Kidney epithelial cell (primary cell): Measurements from ENCODE around the gene LRRC66. TPM values are rescaled to one million over a fixed set of nuclear protein-coding genes. Genes with fewer than 3 reads are reported as not detected.
A peak's percentile ranks its signal among the peaks of the same experiment; 100 is the strongest.

ENCODE experiments used
- DNase-seq: peaks from one replicate; pipeline ENCODE4 v3.0.0-alpha.2; 2010; ENCODE audit warnings: low read depth
- H3K27me3 ChIP-seq: 2 replicates; pipeline ENCODE4 v1.6.0; 2011; ENCODE audit warnings: low read length; ENCODE audit not compliant: control insufficient read depth, insufficient read depth
- H3K36me3 ChIP-seq: 2 replicates; pipeline ENCODE4 v1.5.1; 2011; ENCODE audit warnings: low read length; ENCODE audit not compliant: control insufficient read depth, insufficient read depth
- H3K4me3 ChIP-seq: 2 replicates; pipeline ENCODE4 v1.5.1; 2011; ENCODE audit warnings: low read depth, mild to moderate bottlenecking, control low read depth, low read length
- total RNA-seq: library from RNA; depleted of rRNA; stranded (reverse); fragments of >200 nt; gene quantifications from 2 replicates; pipeline ENCODE4 v1.2.3, GENCODE V29; 2015
- TF ChIP-seq, protein P1 (sequence below): IDR thresholded peaks from 2 replicates; pipeline ENCODE4 v1.5.1; 2011; ENCODE audit warnings: mild to moderate bottlenecking, moderate library complexity, low read length, control low read depth, inconsistent platforms; ENCODE audit not compliant: insufficient read depth, poor library complexity, severe bottlenecking

LRRC66 gene
- total RNA-seq, 1 donor from 2014 or later, result 0.04 TPM

DNA sequence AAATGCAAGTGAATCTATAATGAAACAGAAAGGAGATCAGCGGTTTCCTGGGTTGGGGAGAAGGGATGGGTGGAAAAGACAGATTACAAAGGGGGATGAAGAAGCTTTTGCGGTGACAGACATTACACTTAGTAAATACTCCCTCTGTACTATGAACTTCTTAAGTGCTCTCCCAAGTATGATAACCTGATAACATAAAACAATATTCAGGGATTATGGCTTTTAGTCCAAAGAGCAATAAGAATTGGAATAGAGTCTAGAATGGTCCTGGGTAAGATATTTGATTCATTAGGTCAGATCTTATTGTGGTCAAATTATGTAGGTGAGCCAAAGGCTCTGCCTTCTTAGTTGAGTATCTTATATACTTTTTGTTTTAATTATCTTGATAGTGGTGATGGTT, 9.2 kb downstream of the LRRC66 start:
- DNase-seq, result no peak
- Histone ChIP-seq H3K27me3 (no peaks in the 10 kb centered on the region), H3K36me3 (no peaks in the 10 kb centered on the region), H3K4me3 (no peak overlapping the region)
- TF ChIP-seq, protein P1, sequence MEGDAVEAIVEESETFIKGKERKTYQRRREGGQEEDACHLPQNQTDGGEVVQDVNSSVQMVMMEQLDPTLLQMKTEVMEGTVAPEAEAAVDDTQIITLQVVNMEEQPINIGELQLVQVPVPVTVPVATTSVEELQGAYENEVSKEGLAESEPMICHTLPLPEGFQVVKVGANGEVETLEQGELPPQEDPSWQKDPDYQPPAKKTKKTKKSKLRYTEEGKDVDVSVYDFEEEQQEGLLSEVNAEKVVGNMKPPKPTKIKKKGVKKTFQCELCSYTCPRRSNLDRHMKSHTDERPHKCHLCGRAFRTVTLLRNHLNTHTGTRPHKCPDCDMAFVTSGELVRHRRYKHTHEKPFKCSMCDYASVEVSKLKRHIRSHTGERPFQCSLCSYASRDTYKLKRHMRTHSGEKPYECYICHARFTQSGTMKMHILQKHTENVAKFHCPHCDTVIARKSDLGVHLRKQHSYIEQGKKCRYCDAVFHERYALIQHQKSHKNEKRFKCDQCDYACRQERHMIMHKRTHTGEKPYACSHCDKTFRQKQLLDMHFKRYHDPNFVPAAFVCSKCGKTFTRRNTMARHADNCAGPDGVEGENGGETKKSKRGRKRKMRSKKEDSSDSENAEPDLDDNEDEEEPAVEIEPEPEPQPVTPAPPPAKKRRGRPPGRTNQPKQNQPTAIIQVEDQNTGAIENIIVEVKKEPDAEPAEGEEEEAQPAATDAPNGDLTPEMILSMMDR, result no peak

DNA sequence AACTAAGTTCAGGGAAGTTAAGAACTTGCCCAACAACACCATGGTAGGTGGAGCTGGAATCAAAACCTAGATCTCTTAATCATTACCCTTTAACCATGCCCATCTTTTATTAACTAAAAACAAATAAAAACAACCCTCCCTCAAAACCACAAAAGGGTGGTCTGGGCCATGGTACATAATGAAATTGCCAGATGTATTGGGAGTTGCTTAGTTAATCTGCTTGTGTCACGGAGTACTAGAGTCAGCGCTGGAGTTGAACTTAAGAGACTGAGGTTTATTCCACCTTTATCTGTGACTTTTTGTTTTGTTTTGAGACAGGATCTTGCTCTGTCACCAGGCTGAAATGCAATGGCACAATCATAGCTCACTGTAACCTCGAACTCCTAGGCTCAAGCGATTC, 13.3 kb downstream of the LRRC66 start:
- TF ChIP-seq, protein P1, result no peak
- H3K36me3 ChIP-seq, result no peaks in the 10 kb centered on the region
- no peaks in the 10 kb centered on the region for H3K27me3 ChIP-seq
- no peak overlapping the region for H3K4me3 ChIP-seq
- DNase-seq, result no peak

DNA sequence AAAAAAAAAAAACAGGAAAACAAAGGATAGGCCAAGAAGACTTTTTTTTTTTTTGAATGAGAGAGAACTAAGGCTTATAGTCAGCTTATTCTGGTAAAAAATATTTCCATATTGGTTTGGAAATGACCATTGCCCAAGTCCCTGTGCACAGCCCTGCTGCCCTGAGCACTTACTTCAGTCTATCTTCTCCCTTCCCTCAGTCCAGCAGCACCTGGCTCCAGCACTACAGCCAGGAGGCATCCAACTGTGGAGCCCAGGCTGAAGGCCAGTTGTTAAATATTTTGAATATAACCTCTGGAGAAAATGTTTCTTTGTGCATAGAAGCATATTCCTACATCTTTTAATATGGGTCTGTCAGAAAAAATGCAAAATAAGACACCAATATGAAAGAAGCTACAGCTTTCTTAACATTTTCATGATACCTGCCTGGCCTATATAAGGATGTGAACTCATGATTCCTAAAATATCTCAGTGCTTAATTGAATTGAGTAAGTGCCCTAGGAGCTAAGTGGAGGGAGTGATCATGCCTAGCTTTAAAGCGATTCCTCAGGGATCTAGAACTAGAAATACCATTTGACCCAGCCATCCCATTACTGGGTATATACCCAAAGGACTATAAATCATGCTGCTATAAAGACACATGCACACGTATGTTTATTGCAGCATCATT, 14.4 kb downstream of the LRRC66 start:
- H3K36me3 ChIP-seq, result no peaks in the 10 kb centered on the region
- no peak overlapping the region for H3K4me3 ChIP-seq
- H3K27me3 ChIP-seq, result no peaks in the 10 kb centered on the region
- no peak for DNase-seq
- TF ChIP-seq, protein P1, result no peak

DNA sequence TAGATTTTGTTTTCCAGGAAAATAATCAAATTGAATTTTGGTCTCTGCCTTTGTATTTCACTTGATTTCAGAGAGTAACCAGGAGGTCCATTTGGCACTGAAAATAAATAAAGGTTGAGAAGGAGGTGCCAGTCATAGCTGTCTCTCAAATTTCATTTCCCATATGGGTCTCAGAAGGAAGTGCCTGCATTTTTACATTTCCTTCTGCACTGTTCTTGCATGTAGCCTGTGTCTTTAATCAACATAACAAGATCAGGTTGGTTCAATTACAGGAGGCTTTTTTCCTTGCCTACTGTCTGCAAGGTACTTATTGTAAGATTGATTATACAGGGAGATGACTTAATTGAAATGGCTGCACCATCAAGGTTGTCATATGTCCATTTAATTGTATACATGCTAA, 15.7 kb downstream of the LRRC66 start:
- no peak for DNase-seq
- TF ChIP-seq, protein P1, result no peak
- Histone ChIP-seq H3K27me3 (no peaks in the 10 kb centered on the region), H3K4me3 (no peak overlapping the region), H3K36me3 (no peaks in the 10 kb centered on the region)

DNA sequence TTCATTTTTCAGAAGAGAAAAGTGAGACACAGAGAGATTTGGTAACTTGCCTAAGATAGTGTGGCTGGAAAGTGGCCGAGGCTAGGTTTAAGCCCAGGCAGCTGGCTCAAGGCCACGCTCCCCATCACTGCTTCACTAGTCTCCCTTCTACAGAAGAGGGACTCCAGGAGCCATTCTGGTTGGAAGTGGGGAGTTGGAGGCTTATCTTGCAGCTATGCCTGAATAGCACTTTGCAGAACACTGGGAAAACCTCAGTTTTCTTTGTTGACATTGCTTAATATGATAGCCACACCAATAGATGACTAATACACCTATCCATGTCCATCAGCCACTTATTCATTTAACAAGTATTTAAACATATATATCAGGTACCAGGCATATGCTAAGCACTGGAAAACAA, 18.5 kb downstream of the LRRC66 start:
- Histone ChIP-seq H3K4me3 (no peak overlapping the region), H3K36me3 (no peaks in the 10 kb centered on the region), H3K27me3 (no peaks in the 10 kb centered on the region)
- TF ChIP-seq, protein P1, result no peak
- DNase-seq, result peak; percentile 9

DNA sequence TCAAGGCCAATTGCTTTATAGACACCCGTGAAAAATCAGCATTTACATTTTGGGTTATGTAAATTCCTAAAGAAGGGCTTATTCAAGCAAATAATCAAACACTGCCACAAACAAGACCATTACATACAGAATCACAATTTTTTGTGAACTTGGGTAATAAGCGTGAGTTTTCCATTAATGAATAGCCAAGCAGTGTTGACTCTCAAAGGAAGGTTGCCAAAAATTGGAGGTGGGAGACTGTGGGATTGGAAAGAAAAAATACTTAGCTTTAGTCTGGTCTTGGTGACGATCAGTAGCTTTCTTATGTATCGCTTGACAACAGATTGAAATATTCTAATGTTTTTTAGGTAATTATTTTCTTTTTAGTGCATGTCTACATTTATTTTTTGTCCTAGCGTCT, 20.9 kb downstream of the LRRC66 start:
- H3K36me3 ChIP-seq, result no peaks in the 10 kb centered on the region
- TF ChIP-seq, protein P1, result no peak
- H3K4me3 ChIP-seq, result no peak overlapping the region
- DNase-seq, result no peak
- H3K27me3 ChIP-seq, result no peaks in the 10 kb centered on the region
